Cardiac fibroblast (primary cell): ENCODE measurements around the gene CCDC171.
A peak's percentile ranks its signal among the peaks of the same experiment; 100 is the strongest.

ENCODE experiments used
- DNase-seq, 2 donors: peaks; one replicate each; pipeline versions ENCODE4 v3.0.0 to v3.0.0-alpha.2; 2010; ENCODE audit warnings: low read depth in 2 of 2
- H3K4me3 ChIP-seq, 2 donors: replicated peaks in 1 of 2; 1 replicate in 1 of 2; 2 replicates in 1 of 2; pipeline ENCODE4 v1.5.1; 2011; ENCODE audit warnings: low read depth in 2 of 2, low read length in 2 of 2, mild to moderate bottlenecking in 2 of 2, moderate library complexity in 1 of 2
- TF ChIP-seq, protein P1 (sequence below): IDR thresholded peaks from one replicate; pipeline ENCODE4 v1.5.1; 2011; ENCODE audit warnings: low read depth, mild to moderate bottlenecking, low read length, inconsistent platforms

CCDC171 gene

DNA sequence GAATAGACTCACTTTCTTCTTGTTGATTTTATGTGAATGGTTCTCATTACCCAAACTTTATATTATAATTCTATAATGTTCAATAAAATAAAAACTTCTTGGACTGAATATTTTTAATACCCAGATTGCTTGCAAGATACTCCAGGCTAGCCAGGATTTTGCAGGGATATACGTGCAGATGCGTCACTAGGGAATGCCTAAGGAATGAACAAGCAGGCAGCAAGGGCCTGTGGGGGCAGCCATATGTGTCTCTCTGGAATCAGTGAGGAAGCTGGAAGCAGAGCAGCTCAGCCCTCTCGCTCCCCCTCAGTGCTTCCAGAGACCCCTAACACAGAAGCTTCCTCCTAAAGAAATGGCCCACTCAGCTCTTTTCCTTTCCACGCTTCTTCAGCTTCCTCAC, 457.4 kb downstream of the CCDC171 start:
- H3K4me3 ChIP-seq: no peak overlapping the region
- TF ChIP-seq, protein P1, sequence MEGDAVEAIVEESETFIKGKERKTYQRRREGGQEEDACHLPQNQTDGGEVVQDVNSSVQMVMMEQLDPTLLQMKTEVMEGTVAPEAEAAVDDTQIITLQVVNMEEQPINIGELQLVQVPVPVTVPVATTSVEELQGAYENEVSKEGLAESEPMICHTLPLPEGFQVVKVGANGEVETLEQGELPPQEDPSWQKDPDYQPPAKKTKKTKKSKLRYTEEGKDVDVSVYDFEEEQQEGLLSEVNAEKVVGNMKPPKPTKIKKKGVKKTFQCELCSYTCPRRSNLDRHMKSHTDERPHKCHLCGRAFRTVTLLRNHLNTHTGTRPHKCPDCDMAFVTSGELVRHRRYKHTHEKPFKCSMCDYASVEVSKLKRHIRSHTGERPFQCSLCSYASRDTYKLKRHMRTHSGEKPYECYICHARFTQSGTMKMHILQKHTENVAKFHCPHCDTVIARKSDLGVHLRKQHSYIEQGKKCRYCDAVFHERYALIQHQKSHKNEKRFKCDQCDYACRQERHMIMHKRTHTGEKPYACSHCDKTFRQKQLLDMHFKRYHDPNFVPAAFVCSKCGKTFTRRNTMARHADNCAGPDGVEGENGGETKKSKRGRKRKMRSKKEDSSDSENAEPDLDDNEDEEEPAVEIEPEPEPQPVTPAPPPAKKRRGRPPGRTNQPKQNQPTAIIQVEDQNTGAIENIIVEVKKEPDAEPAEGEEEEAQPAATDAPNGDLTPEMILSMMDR: no peak
- peak in 1 of 2 donors; percentile 52 for DNase-seq

DNA sequence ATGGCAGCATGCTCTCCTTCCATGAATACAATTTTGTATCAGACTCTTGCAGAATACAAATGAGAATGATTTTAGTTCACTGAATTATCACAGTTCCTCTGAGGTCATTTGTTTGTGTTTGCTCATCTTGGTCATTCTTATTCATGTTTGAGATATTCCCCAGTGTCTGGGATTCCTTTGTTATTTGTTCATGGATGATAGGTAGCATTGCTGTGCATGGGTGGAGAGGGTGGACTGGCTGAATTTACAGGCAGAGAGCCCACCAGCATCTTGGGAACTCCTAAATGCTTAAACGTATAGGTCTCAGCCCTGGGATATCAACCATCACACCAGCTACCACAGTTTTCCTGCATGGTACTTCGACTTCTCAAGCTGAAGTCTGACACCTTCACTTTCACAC, 459.8 kb downstream of the CCDC171 start:
- peak in 1 of 2 donors; percentile 84 for DNase-seq
- TF ChIP-seq, protein P1: no peak
- H3K4me3 ChIP-seq: no peak overlapping the region

- no peak for DNase-seq
- TF ChIP-seq, protein P1: no peak
- no peak overlapping the region for H3K4me3 ChIP-seq
Observed at GRCh38 chr9:16013366-16013765, 460.5 kb downstream of the CCDC171 start.

DNA sequence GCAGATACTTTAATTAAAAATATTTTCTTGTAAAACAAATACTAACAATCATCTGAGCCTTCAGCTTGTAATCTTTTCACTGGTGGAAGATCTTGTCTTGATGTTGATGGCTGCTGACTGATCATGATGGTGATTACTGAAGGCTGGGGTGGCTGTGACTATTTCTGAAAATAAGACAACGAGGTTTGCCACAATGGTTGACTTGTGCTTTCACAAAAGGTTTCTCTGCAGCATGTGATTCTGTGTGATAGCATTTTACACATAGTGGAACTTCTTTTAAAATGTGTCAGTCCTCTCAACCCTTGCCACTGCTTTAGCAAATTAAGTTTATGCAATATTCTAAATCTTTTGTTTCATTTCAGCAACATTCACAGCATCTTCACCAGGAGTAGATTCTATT, 461.0 kb downstream of the CCDC171 start:
- TF ChIP-seq, protein P1: no peak
- H3K4me3 ChIP-seq: no peak overlapping the region
- DNase-seq: no peak

GRCh38 chr9:16022228-16022627, 469.4 kb downstream of the CCDC171 start:
- H3K4me3 ChIP-seq: no peak overlapping the region
- no peak for DNase-seq
- TF ChIP-seq, protein P1: no peak

DNA sequence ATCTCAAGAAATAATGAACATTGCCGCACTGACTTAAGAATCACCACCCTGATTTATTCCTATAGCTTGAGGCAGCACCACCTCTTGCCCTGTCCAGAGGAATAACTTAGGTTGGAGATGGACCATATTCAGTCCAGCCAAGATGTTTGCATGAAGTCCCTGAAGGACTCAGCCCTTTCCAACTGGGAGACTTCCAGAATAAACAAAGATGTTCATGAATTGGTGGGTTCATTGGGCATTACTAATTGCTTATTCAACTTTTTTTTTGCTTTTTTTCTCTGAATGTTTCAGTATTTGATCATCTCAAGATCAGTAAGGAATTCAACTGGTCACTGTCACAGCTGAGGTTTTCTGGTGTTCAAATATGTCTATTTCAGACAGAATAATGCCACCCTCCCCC, 470.6 kb downstream of the CCDC171 start:
- TF ChIP-seq, protein P1: no peak
- peak; percentile 44 to 91 for DNase-seq
- no peak overlapping the region for H3K4me3 ChIP-seq
